SKM-1 treated with dmso at 0.1 percent for 144 hours (cell line): ENCODE measurements around the gene TRIM44.
"Not testable (repeated sequence)": the region's sequence is repeated elsewhere in the genome, so short reads cannot be mapped to it uniquely, and the experiment has no call there.

Experiments used
- DNase-seq: peaks from one replicate; lab custom pipeline; 2025; ENCODE audit not compliant: unreplicated experiment; lab: John Stamatoyannopoulos, UW

The TRIM44 gene

DNA sequence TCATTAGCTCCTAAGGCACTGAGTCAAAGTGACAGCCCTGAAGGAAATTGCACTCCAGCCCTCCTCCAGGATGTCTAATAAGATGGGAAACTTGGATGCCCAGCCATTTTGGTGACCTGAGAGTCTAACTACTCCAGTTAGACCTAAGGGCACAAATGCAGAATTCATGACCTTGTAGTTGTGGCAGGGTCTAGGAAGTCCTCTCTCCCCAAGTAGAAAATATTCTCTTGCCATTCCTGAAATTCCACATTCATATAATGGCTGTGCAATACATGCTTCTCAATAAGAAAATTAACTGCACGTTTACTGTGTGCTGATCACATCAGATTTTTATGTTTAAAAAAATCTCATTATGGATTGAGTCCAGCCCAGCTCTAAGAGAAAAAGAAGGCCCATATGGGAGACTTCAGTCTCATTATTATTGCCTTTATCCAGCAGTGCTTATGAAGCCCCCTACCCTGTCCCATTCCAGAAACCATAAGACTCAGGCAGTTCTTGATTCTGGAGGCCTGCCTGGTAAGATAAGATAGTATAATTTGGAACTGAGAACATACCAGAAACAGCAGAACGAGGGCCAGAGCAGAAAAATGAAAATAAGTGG lies 147.6 kb downstream of the TRIM44 start:
- no peak for DNase-seq

DNA sequence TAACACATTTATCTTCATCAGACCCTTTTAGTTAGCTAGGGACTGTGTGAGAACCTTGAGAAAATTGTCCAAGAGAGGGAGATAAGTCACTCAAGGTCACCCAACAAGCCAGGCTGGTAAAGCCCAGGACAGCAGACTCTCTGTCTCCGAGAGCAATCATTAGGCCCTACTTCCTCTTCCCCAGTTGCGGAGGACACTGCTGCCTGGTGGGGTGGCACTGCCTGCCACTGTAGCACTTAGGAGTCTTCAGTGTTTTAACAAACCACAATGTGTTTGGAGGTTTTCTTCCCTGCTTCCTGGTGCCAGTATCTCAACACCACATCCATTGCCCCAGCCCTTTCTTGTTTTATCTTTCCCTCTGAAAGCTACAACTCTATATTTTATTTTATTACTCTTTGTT lies 149.2 kb downstream of the TRIM44 start:
- peak; percentile 71 for DNase-seq

DNA sequence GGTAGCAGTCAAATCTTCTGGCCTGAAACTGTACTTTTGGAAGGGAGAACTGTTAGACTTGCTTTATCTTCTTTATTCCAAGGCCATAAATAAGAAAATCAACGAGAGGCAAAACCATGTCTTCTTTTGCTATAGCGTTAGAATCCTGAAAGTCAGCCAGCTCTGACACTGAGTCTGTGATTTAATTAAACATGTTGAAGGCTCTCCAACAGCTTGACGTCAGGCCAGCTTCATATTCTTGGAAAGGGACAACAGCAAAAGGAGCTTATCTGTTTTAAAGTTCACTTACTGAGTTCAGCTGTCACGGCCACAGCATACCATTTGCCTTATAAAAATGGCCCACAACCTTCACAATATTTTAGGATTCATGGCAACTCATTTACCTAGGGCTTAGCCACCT lies 150.3 kb downstream of the TRIM44 start:
- DNase-seq = no peak

DNA sequence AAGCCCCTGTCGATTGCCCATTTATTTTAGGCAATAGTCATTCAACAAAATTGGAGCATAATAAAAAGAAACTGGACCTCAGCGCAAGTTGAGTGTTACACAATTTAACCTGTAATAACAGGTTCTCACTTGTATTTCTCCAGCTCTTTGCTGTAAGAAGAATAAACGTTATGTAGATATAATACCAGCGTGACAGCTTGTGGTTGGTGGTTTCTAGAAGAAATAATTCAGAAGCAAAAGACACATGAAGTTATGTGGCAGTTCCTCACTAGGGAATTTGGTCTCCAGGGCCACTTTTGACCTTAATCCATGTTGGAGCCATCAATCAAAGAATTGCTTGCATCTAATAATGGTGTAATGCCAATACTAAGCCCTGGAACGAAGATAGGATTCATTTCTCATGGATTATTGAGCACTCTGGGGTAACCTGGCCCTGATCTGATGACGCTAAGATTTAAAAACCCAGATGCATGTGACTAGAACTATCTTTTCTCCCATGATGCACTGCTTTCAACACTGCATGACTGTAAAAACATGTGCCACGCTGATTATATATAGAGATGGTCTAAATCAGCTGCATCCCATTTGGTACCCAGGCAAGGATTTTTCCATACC lies 151.6 kb downstream of the TRIM44 start:
- no peak for DNase-seq

DNA sequence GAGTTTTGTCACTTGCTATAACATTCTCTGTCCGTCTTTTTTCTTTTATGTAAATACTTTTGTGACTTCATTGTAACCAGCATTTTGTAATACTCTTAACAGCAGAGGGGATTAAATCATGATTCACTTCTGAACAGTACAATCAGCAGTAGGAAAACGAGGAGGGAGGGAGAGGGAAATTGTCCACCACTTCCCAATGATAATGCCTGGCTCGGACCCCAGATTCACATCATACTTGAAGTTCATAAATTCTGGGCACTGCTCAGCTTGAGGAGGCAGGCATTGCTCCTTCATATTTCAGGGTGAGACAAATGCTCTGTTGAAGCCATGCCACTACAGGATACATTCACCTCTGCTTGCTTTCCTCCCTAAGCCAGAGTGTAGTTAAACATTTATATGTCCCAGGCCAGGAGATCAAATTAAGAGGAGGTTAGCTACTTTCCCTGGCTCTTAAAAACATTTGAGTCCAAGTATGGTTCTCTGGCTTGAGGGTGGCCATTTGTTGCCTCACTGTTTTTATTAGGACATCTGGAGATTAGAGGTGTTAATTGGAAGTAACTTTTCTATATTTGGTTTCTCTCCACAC lies 152.2 kb downstream of the TRIM44 start:
- no peak for DNase-seq

DNA sequence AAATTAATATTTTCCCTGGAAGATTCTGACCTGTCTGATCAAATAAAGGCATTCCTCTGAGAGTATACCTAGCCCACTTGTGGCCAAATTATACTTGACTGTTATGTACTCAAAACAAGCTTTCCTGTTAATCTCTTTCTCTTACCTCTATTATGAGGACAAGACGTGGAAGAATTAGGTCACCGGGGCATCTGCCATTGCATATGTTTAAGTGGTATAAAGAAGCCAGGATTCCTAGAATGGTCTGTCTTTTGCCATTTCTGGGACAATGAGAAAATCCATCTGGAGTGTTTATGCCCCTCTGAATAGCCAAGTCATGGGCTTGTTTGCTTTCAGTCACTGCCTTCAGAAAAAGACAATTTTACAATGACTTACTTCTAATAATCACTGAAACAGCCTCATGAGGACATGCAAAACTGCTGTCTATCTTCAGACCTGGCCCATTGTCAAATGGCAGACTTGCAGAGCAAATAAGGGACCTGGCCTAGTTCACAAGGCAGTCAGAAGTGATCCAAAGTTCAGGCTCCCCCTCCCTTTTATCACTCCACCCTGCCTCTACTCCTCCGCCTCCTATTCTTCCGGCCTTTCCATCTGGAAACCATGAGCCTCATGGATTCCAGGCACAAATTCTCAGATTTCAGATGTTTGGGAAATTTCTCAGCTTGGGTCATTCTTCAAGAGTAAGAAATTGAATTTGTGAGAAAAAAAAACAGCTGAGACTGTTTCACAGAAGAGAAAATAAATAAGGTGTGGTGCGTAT lies 153.2 kb downstream of the TRIM44 start:
- no peak for DNase-seq

DNA sequence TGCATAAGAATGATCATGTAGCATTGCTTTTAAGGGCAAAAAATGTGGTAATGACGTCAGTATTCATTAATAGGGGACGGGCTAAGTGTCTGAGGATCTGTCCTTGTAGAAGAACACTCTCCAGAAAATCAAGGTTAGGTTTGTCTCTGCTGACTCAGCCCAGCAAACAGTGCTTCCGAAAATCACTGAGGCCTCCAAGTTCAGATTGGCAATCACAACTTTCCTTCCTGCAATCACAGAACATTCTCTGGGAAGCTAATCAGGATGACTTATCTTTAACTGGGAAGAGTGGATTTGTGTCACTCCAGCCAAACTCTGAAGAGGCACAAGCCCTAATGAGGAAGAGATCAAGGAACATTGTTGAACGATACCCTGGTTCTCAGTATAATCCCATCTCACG lies 158.0 kb downstream of the TRIM44 start:
- DNase-seq = no peak

DNA sequence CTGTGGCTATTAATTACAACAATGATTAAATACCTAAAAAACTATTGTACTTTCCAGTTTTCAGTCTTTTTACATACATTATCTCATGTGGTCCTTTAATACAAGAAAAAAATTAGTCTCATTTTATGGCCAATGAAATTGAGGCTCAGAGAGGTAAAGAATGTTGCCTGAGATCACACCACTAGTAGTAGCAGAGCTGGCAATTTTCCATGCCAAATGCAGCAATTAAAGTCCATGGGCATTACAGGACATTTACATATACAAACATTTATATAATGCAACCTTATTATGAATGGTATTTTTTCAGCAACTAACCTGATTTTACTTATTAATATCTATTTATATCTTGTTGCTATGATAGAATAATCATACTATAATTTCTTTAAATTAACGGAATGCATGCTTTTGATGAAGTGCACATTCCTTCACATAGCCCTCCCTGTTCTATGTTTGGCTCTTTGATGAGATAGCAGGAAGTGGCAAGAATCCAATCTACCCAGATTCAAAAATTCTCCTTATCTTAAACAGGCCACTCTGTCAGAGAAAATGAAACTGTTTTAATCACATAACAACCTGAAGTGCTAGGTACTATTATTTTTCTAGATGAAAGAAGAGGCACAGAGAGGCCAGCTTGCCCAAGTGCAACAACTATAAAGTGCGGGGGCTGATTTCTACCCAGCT lies 160.4 kb downstream of the TRIM44 start:
- no peak for DNase-seq

DNA sequence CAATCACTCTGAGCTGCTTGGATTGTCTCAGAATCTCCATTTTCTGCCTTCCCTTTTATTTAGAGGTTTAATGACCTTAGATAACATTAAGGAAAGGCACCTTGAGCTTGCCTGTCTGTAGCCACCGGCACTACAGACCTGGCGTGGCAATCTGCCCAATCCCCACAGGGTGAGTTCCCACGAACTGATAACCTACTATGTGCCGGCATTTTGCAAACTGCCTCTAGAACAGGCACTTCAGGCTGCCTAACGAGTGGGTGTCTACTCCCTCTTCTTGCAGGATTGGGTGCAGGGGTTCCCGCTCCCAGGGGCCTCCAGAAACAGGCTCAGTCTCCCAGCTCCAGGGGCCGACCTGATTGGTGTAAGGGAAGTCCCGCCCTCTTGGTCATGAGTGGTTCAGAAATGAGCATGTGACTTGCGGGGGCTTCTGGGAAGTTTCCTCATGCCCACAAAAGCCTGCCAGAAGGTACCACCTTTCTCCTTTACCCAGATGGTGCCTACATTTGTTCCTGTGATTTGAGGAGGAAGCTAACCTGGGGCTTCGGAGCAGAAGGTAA lies 161.2 kb downstream of the TRIM44 start:
- no peak for DNase-seq

DNA sequence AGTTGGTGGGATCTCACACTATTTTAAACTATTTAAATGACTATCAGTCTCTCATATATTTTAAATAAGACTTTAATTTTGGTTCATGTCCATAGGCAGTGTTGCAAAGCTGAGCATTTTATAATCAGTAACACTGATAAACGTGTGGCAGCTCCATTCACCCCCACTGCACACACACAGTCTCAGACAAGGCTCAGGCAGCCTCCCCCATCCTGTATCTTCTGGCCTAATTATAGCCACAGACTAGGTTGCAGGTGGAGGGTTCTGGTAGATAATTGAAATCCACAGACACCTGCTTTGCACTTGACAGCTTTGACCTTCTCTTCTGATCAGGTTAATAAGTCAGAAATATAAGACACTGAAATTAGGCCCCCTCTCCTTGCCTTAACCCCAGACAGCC lies 162.8 kb downstream of the TRIM44 start:
- DNase-seq = no peak

DNA sequence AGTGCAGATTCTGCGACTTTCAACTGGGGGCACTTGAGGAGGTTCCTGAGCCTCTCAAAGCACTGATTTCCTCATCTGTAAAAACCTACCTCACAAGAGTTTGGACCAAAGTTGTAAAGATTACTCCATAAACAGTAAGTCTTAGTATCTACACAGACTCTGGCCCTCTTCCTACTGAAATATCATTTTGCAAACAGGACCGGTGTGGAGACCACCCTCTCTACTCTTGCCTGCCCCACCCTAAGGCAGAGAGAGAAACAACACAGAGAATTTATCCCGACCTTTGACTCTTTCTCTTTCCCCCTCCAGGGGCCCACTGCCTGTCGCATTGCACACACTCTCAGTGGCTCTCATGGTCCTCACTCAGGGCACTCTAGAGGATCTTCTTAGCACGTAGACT lies 163.4 kb downstream of the TRIM44 start:
- DNase-seq = no peak

DNA sequence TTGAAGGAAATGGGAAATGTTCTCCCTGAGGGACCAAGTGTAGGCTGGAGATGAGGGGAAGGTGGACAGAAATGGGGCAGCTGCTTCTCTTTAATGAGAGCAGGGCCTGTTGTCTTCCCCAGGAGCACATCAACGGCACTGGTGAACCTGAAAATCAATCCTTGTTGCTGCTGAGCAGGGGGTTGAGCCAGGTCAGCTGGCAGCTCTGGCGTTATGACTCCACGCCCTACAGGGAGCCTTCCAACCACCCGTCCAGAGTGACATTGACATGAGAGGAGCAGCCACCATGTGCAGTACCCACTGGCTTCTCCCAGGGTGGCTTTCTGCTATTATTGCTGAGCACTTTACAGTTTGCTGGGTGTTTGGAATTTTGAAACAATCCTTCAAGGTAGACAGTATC lies 164.4 kb downstream of the TRIM44 start:
- no peak for DNase-seq

DNA sequence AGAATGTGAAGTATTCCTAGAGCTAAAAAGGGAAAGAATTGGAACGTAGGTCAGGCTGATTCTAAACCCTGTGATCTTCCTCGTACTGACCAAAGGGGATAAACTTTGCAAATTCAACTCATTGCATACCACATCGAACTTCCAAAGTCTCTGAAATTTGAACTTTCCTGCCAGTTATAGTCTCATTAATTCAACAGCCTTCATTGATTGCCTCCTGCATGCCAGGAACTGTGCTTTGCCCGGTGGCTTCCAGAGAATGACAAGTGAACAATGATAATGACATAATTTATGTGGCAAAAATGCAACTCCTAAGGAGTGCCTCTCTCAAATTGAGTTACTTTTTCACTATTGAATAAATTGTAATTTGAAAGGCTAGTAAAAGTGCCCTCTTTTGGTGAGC lies 173.6 kb downstream of the TRIM44 start:
- DNase-seq = no peak

DNA sequence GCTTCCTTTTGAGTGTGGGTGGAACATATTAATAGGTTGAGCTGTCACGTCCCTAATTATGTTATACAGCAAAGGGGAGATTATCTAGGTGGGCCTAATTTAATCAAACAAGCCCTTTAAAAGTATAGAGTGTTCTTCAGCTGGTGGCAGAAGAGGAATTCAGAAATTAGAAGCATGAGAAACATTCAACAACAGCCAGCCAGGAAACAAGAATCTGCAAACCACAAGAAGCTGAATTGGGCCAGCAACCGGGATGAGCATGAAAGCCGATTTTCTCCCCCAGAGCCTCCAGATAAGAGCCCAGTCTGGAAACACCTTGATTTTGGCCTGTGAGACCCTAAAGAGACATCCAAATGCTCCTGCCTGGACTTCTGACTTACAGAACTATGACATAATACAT lies 175.5 kb downstream of the TRIM44 start:
- DNase-seq = no peak

DNA sequence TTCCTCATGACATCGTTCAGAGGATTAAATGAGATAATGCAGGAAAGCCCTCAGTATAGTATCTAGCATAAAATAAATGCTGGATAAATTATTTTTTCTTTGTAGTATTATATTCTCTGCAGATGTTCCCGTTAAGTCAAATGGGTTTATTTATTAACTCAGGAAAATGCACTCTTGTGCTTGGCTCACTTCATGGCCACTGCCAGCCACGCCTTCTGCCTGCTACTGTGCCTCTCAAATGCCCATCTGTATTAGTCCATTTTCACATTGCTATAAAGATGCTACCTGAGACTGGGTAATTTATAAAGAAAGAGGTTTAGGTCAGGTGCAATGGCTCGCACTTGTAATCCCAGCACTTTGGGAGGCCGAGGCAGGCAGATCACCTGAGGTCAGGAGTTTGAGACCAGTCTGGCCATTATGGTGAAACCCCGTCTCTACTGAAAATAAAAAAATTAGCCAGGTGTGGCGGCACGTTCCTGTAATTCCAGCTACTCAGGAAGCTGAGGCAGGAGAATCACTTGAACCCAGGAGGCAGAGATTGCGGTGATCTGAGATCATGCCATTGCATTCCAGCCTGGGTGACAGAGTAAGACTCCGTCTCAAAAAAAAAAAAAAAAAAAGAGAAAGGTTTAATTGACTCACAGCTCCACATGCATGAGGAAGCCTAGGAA lies 176.3 kb downstream of the TRIM44 start:
- not testable (repeated sequence) for DNase-seq

DNA sequence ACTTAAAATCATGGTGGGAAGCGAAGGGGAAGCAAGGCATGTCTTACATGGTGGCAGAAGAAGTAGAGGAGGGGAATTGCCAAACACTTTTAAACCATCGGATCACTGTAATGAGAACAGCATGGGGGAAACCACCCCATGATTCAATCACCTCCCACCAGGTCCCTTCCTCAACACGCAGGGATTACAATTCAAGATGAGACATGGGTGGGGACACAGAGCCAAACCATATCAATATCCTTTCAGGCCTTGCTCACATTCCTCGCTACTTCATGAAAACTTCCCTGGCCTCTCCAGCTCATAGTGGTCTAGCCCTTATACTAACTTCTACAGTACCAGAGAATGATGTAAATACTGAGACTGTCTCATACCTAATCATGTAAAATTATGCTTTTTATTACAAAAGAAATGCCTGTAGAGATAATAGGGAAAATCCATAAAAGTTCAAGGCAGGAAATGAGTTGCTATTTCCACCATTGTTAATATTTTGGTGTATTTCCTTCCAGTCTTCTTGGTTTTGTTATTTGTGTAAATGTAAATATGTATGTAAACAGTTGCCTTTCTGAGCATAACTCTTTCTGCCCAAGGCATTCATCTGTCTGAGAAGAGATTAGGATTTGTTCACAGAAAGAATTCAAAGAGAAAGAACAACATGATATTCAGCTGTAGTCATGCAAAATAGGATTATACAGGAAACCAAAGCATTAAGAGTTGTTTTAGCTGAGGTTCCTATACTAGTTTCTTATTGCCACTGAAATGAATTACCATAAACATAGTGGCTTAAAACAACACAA lies 177.0 kb downstream of the TRIM44 start:
- DNase-seq = no peak

DNA sequence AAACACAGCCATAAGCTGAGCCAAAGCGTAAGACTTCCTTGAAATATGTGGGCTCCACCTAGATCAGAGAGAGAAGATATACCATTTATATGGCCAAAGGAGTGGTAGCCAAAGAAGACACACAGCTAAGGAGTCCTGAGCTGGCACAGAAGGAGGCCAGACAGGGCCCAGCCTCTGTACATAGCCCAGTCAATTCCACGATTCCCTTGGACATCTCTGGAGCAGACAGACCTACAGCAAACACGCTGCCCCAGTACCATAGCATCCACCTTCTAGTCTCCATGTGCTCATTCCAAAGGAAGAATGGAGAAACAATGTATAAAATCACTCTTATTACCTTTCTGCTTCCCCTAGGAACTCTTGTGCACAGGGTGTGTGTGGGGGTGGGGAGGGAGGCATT lies 179.2 kb downstream of the TRIM44 start:
- DNase-seq = no peak

DNA sequence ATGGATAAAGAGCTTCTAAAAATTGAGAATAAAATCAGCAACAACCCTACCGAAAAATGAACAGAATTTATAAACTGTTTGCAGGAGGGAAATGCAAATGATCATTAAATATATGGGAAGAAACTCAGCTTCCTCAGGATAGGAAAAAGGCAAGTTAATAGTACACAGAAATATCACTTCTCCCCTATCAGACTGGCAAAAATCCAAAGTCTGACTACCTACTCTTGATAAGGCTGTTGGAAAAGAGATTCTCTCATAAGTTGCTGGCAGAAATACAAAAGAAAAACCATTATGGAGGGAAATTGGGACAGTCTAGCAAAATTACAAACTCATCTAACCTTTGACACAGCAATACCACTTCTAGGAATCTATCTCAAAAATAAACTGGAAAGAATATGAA lies 180.4 kb downstream of the TRIM44 start:
- DNase-seq = no peak

DNA sequence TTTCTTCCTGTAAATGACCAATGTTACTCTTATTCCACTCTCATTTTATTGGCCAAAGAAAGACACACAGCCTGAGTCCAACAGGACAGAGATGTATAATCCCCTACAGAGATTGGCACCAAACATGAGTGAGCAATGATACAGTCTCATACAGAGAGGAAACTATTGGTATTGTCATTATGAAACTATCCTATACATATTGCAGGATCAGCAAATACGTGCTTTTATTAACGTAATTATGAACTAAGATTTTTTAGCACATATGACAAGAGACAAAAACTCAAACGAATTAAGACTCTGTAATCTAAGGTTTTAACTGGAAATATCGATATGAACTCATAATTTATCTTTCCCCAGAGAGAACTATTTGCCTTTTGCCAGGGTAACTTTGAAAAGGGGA lies 182.0 kb downstream of the TRIM44 start:
- DNase-seq = no peak

DNA sequence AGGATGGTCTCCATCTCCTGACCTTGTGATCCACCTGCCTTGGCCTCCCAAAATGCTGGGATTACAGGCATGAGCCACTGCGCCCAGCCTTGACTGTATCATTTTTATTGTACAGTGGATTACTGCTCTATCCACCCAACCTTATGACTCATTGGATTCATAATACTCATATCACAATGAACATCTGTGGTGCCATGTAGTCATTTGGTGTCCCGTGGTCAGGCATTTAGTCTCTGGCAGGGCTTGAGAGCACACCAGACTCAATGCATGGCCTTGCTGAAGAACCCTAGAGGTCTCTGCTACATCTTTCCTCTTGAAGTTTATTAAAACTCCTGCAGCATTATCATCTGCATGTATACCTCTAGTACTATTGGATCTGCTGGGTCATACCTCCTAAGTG lies 183.3 kb downstream of the TRIM44 start:
- no peak for DNase-seq
